ENCODE results near the gene ATP8B4. TPM values are rescaled to one million over a fixed set of nuclear protein-coding genes. Genes with fewer than 3 reads are reported as not detected.

The ATP8B4 gene
- total and polyA plus RNA-seq, 2 of the 8 experiments (the other 6 are each of a cell fraction or from before 2014, with no cell fraction given), result 0.17 to 0.24 TPM

GRCh38 chr15:49985463-49985862 is 133.6 kb downstream of the ATP8B4 start (continued):
- no peak for TF ChIP-seq EZH2 (IDR thresholded peaks at IDR 0.05; ENCODE audit: low read depth, low read length, severe bottlenecking)
